PC-3 (cell line): ENCODE measurements around the gene ANKRD10.
"Not testable (repeated sequence)": the region's sequence is repeated elsewhere in the genome, so short reads cannot be mapped to it uniquely, and the experiment has no call there.

ENCODE experiments used
- CTCF ChIP-seq: fragments of 300-600 bp; sonication (generic); conservative IDR thresholded peaks from 2 replicates; pipeline ENCODE4 v1.5.1; 2017; ENCODE audit warnings: antibody characterized with exemption, low read depth, mild to moderate bottlenecking, low read length
- EZH2 ChIP-seq: fragments of 300-600 bp; sonication (generic); IDR thresholded peaks from one replicate; pipeline ENCODE4 v1.6.1; 2017; ENCODE audit warnings: antibody characterized with exemption, mild to moderate bottlenecking, low read length; ENCODE audit not compliant: unreplicated experiment
- EZH2phosphoT487 ChIP-seq: fragments of 300-600 bp; sonication (generic); IDR thresholded peaks from 2 replicates; pipeline ENCODE4 v1.6.1; 2018; ENCODE audit warnings: mild to moderate bottlenecking, antibody characterized with exemption, low read length, borderline replicate concordance

GRCh38 chr13:110956216-110956615 is 41.3 kb upstream of the ANKRD10 start:
- not testable (repeated sequence) for TF ChIP-seq CTCF, EZH2phosphoT487, EZH2
